H1 (cell line): Measurements from ENCODE around the gene MRTFB. TPM values are rescaled to one million over a fixed set of nuclear protein-coding genes. Genes with fewer than 3 reads are reported as not detected.

Experiments used
- CTCF ChIA-PET: fragments of 300-600 bp; sonication (Branson Sonifier 250); formaldehyde crosslinking; loops from one replicate; lab custom pipeline; 2021; ENCODE audit not compliant: partially characterized antibody; lab: Charles Lee
- POLR2A ChIA-PET: fragments of 300-600 bp; sonication (Branson Sonifier 250); formaldehyde crosslinking; loops from one replicate; lab custom pipeline; 2021; ENCODE audit warnings: inconsistent platforms; ENCODE audit not compliant: partially characterized antibody; lab: Charles Lee
- DNase-seq, 2 experiments: peaks; one replicate each; pipeline versions ENCODE4 v3.0.0 to v3.0.0-alpha.2; 2010 to 2022; ENCODE audit warnings: low spot score in 2 of 2, low read depth in 1 of 2, mixed read lengths in 1 of 2
- FAIRE-seq: peaks from 2 replicates; lab custom pipeline; 2011; peaks lifted over from hg19 to GRCh38; lab: Jason Lieb, UNC
- H2AFZ ChIP-seq: 2 replicates; pipeline ENCODE4 v1.8.1; 2012; ENCODE audit warnings: low read length, inconsistent platforms
- H2AK5ac ChIP-seq: 2 replicates; pipeline ENCODE4 v1.6.1; 2013; ENCODE audit warnings: low read depth, low read length
- H2BK120ac ChIP-seq: replicated peaks from 2 replicates; pipeline ENCODE3; 2013; ENCODE audit warnings: low read depth, low read length, inconsistent platforms
- H2BK12ac ChIP-seq: 2 replicates; pipeline ENCODE4 v1.6.1; 2013; ENCODE audit warnings: low read depth, low read length
- H2BK15ac ChIP-seq: 2 replicates; pipeline ENCODE4 v1.6.1; 2013; ENCODE audit warnings: low read length
- H2BK20ac ChIP-seq: 2 replicates; pipeline ENCODE4 v1.6.1; 2013; ENCODE audit warnings: low read length
- H2BK5ac ChIP-seq: 2 replicates; pipeline ENCODE4 v1.6.1; 2013; ENCODE audit warnings: low read depth, low read length
- H3K14ac ChIP-seq: 2 replicates; pipeline ENCODE4 v1.6.1; 2013; ENCODE audit warnings: inconsistent platforms; ENCODE audit not compliant: insufficient read length
- H3K18ac ChIP-seq: 2 replicates; pipeline ENCODE4 v1.6.1; 2013; ENCODE audit warnings: low read length; ENCODE audit errors: extremely low read depth
- H3K23ac ChIP-seq: 2 replicates; pipeline ENCODE4 v1.6.1; 2013; ENCODE audit warnings: inconsistent platforms; ENCODE audit not compliant: insufficient read length
- H3K23me2 ChIP-seq: 2 replicates; pipeline ENCODE4 v1.6.1; 2013; ENCODE audit warnings: low read depth, low read length
- H3K27ac ChIP-seq: 2 replicates; pipeline ENCODE4 v1.6.1; 2011; ENCODE audit warnings: low read depth, low read length, inconsistent platforms
- H3K27me3 ChIP-seq, 4 experiments: replicated peaks in 1 of 4; 1 replicate in 1 of 4; 2 replicates in 3 of 4; pipeline versions ENCODE4 v1.6.1 to v1.8.1; 2011 to 2013; ENCODE audit warnings: low read length in 3 of 4, mild to moderate bottlenecking in 3 of 4, inconsistent platforms in 2 of 4, mixed read lengths in 2 of 4, moderate library complexity in 1 of 4; ENCODE audit not compliant: control insufficient read depth in 3 of 4, insufficient read depth in 3 of 4; ENCODE audit errors: extremely low read depth in 1 of 4
- H3K36me3 ChIP-seq, 4 experiments: 2 replicates each; pipeline versions ENCODE4 v1.6.1 to v1.8.1; 2011 to 2013; ENCODE audit warnings: mild to moderate bottlenecking in 4 of 4, low read length in 3 of 4, moderate library complexity in 2 of 4, control low read depth in 1 of 4, inconsistent platforms in 1 of 4; ENCODE audit not compliant: insufficient read depth in 4 of 4, control insufficient read depth in 2 of 4
- H3K4ac ChIP-seq: replicated peaks from 2 replicates; pipeline ENCODE3; 2013; ENCODE audit warnings: low read length, low read depth, mixed read lengths, inconsistent platforms; ENCODE audit not compliant: insufficient read length
- H3K4me1 ChIP-seq, 4 experiments: replicated peaks in 1 of 4; 1 replicate in 1 of 4; 2 replicates in 3 of 4; pipeline versions ENCODE4 v1.6.1 to v1.8.1; 2011 to 2013; ENCODE audit warnings: low read length in 3 of 4, inconsistent platforms in 2 of 4, mixed read lengths in 1 of 4; ENCODE audit not compliant: insufficient read depth in 4 of 4, control insufficient read depth in 3 of 4
- H3K4me2 ChIP-seq, 2 experiments: 2 replicates each; pipeline versions ENCODE4 v1.6.1 to v1.8.1; 2011 to 2013; ENCODE audit warnings: low read depth in 2 of 2, low read length in 2 of 2, control low read depth in 1 of 2, inconsistent platforms in 1 of 2, mild to moderate bottlenecking in 1 of 2; ENCODE audit not compliant: insufficient read depth in 1 of 2
- H3K4me3 ChIP-seq, 4 experiments: fragments of 200-600, 300-600 bp in 1 of 4; sonication (generic), shearing (Covaris generic), sonication (Bioruptor Twin) in 1 of 4; 2 replicates each; pipeline versions ENCODE4 v1.5.1 to v1.8.1; 2011 to 2016; ENCODE audit warnings: low read length in 4 of 4, low read depth in 3 of 4, control low read depth in 2 of 4, inconsistent platforms in 2 of 4, mild to moderate bottlenecking in 2 of 4, mixed read lengths in 1 of 4, moderate library complexity in 1 of 4; ENCODE audit not compliant: insufficient read depth in 2 of 4; ENCODE audit errors: extremely low read depth in 1 of 4
- H3K56ac ChIP-seq: replicated peaks from 2 replicates; pipeline ENCODE3; 2013; ENCODE audit warnings: low read depth, mild to moderate bottlenecking, mixed read lengths, low read length, inconsistent platforms; ENCODE audit not compliant: insufficient read length
- H3K79me1 ChIP-seq: 2 replicates; pipeline ENCODE4 v1.6.1; 2013; ENCODE audit warnings: low read depth, low read length, control low read depth
- H3K79me2 ChIP-seq, 2 experiments: 2 replicates each; pipeline versions ENCODE4 v1.6.1 to v1.8.1; 2012 to 2013; ENCODE audit warnings: low read length in 2 of 2, mild to moderate bottlenecking in 2 of 2, inconsistent platforms in 1 of 2; ENCODE audit not compliant: insufficient read depth in 2 of 2, control insufficient read depth in 1 of 2
- H3K9ac ChIP-seq, 4 experiments: replicated peaks in 1 of 4; 1 replicate in 1 of 4; 2 replicates in 3 of 4; pipeline versions ENCODE4 v1.6.1 to v1.8.1; 2011 to 2013; ENCODE audit warnings: low read depth in 3 of 4, low read length in 3 of 4, control low read depth in 2 of 4, mild to moderate bottlenecking in 2 of 4, moderate library complexity in 2 of 4, inconsistent platforms in 1 of 4; ENCODE audit errors: extremely low read depth in 1 of 4
- H3K9me3 ChIP-seq, 2 experiments: 2 replicates each; pipeline versions ENCODE4 v1.6.1 to v1.8.1; 2012 to 2013; ENCODE audit warnings: mild to moderate bottlenecking in 2 of 2, moderate library complexity in 2 of 2, control low read depth in 1 of 2, inconsistent platforms in 1 of 2, low read depth in 1 of 2, low read length in 1 of 2, mixed read lengths in 1 of 2; ENCODE audit not compliant: insufficient read depth in 2 of 2
- H4K20me1 ChIP-seq, 2 experiments: replicated peaks in 1 of 2; 2 replicates each; pipeline versions ENCODE3 to v1.8.1; 2011 to 2013; ENCODE audit warnings: inconsistent platforms in 2 of 2, low read length in 2 of 2, mild to moderate bottlenecking in 1 of 2; ENCODE audit not compliant: insufficient read depth in 2 of 2, control insufficient read depth in 1 of 2
- H4K5ac ChIP-seq: 2 replicates; pipeline ENCODE4 v1.6.1; 2013; ENCODE audit warnings: low read length, low read depth, mixed read lengths, inconsistent platforms; ENCODE audit not compliant: insufficient read length
- H4K8ac ChIP-seq: 2 replicates; pipeline ENCODE4 v1.8.0; 2013; ENCODE audit warnings: mild to moderate bottlenecking, moderate library complexity, low read length, inconsistent platforms; ENCODE audit not compliant: insufficient read depth; ENCODE audit errors: extremely low read depth
- H4K91ac ChIP-seq: replicated peaks from 2 replicates; pipeline ENCODE3; 2013; ENCODE audit warnings: low read length, mixed read lengths, inconsistent platforms; ENCODE audit not compliant: insufficient read length
- ASH2L ChIP-seq: fragments of 200-600, 300-600 bp; sonication (generic); IDR thresholded peaks from one replicate; pipeline ENCODE4 v1.7.1; 2017; ENCODE audit warnings: low read length
- BCL11A ChIP-seq, 2 experiments: IDR thresholded peaks; one replicate each; pipeline ENCODE4 v1.6.1; 2011; ENCODE audit warnings: low read depth in 2 of 2, low read length in 2 of 2, mild to moderate bottlenecking in 2 of 2
- HDAC2 ChIP-seq, 2 experiments: fragments of 300-600 bp in 1 of 2; sonication (generic) in 1 of 2; IDR thresholded peaks; 2 replicates each; pipeline ENCODE4 v1.6.1; 2011 to 2012; ENCODE audit warnings: low read depth in 2 of 2, low read length in 2 of 2, mild to moderate bottlenecking in 2 of 2, moderate library complexity in 2 of 2, borderline replicate concordance in 1 of 2, inconsistent platforms in 1 of 2
- KDM4A ChIP-seq: IDR thresholded peaks from one replicate; pipeline ENCODE4 v1.7.1; 2012; ENCODE audit warnings: low read depth, mild to moderate bottlenecking, moderate library complexity, low read length, inconsistent platforms; ENCODE audit not compliant: severe bottlenecking
- NRF1 ChIP-seq: IDR thresholded peaks from 2 replicates; pipeline ENCODE4 v1.6.1; 2011; ENCODE audit warnings: mild to moderate bottlenecking, low read depth, low read length, improper control_type of control experiment
- RAD21 ChIP-seq, 2 experiments: IDR thresholded peaks in 1 of 2; conservative IDR thresholded peaks in 1 of 2; 2 replicates each; pipeline ENCODE4 v1.6.1; 2011; ENCODE audit warnings: low read depth in 2 of 2, low read length in 2 of 2, improper control_type of control experiment in 1 of 2, inconsistent platforms in 1 of 2, mild to moderate bottlenecking in 1 of 2, moderate library complexity in 1 of 2
- RNF2 ChIP-seq: fragments of 200-900, 300-1000 bp; sonication (generic); IDR thresholded peaks from 2 replicates; pipeline ENCODE4 v1.7.1; 2016; ENCODE audit warnings: borderline replicate concordance, low read depth, mild to moderate bottlenecking, antibody characterized with exemption, low read length; ENCODE audit not compliant: poor library complexity, severe bottlenecking; ENCODE audit errors: missing control alignments
- RXRA ChIP-seq: IDR thresholded peaks from 2 replicates; pipeline ENCODE4 v1.6.1; 2011; ENCODE audit warnings: low read depth, mild to moderate bottlenecking, low read length, moderate library complexity; ENCODE audit not compliant: insufficient read depth
- WGBS, 2 experiments: shearing (Covaris generic) in 1 of 2; methylation state at CpG; one replicate each; pipeline versions ENCODE4 v1.1.6 to v1.1.7; 2013 to 2015; ENCODE audit warnings: low lambda C conversion rate in 2 of 2, mixed read lengths in 2 of 2, inconsistent platforms in 1 of 2, low coverage in 1 of 2, missing lambda C conversion rate in 1 of 2; ENCODE audit not compliant: insufficient replicate concordance in 2 of 2, insufficient coverage in 1 of 2, insufficient read length in 1 of 2; ENCODE audit errors: extremely low coverage in 1 of 2, missing lambda C conversion rate in 1 of 2; 5-methylcytosine and 5-hydroxymethylcytosine counted together
- polyA plus RNA-seq, 7 experiments: library from polyadenylated mRNA; depleted of rRNA in 3 of 7; stranded (reverse) in 5 of 7; unstranded in 2 of 7; fragments of >200 nt in 5 of 7; fragments of 200-250 nt in 2 of 7; gene quantifications; 1 replicate in 5 of 7; 2 replicates in 1 of 7; 4 replicates in 1 of 7; pipeline versions ENCODE4 v1.2.1 to v1.2.3, GENCODE V29; 2011 to 2013; ENCODE audit warnings: missing spikeins in 2 of 7, mixed read lengths in 2 of 7
- total RNA-seq: library from RNA; stranded (reverse); fragmentation: NEBNext Ultra II Directional; extraction: Animal tissue kit (Norgen Biotek cat#: 25700); gene quantifications from 2 replicates; pipeline ENCODE4 v1.2.1, GENCODE V29; 2021
- TF ChIP-seq, protein P1 (sequence below): IDR thresholded peaks from 2 replicates; pipeline ENCODE4 v1.6.1; 2011; ENCODE audit warnings: low read length, improper control_type of control experiment

The MRTFB gene
- total and polyA plus RNA-seq, 2 of the 8 experiments (the other 6 are each of a cell fraction or from before 2014, with no cell fraction given), result 13.5 to 34.9 TPM

DNA sequence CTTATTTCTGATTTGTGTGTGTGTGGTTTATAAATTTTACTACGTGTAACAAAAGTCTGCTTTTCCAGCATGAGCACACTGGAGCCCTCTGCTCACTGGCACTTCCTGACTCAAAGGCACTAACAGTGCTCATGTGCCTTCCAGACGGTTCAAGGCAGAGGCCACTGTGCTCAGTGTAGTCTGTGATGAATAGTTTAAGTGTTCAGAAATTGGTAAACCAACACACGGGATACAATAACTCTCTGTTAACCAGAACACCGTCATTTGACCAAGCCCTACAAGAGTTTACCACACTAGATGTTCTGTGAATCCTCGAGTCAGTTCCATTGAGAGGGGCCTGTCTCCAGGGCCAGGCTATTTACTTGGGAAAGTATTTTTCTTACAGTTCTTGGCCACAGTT is 191.9 kb downstream of the MRTFB start:
- no peak overlapping the region for H3K4me3 ChIP-seq
- CTCF ChIA-PET, result interaction anchor here (0.9 to 1.4 kb wide), 2 partner anchors 13 to 288 kb away, joined by 3 to 5 read pairs; no protein-coding TSS in a partner anchor
- no peak overlapping the region for H4K8ac ChIP-seq
- H3K9ac ChIP-seq, result no peak overlapping the region
- FAIRE-seq (no peak), DNase-seq (no peak)
- H3K27me3 ChIP-seq, result no peaks in the 10 kb centered on the region
- H3K14ac ChIP-seq, result no peak overlapping the region
- no peaks in the 10 kb centered on the region for H3K23me2 ChIP-seq
- no peaks in the 10 kb centered on the region for H3K4me1 ChIP-seq
- peaks cover 0 to 3% of the 10 kb centered on the region in 2 experiments for H4K20me1 ChIP-seq
- no peak overlapping the region for H2BK15ac ChIP-seq
- no peak overlapping the region for H2BK20ac ChIP-seq
- WGBS, 2 experiments, result 91% methylated on average over 5 of the region's 5 CpGs; no CpG with 5 or more reads in 1 of the 2 experiments
- H3K4ac ChIP-seq, result no peak overlapping the region
- H3K79me1 ChIP-seq, result no peaks in the 10 kb centered on the region
- no peak overlapping the region for H3K27ac ChIP-seq
- H2BK12ac ChIP-seq, result no peak overlapping the region
- POLR2A ChIA-PET, result no interaction called here
- H2BK5ac ChIP-seq, result no peak overlapping the region
- H3K18ac ChIP-seq, result no peak overlapping the region
- H2BK120ac ChIP-seq, result no peak overlapping the region
- H3K36me3 ChIP-seq, result peaks cover 7 to 57% (median 30%) of the 10 kb centered on the region in 4 experiments
- no peaks in the 10 kb centered on the region for H3K79me2 ChIP-seq
- H4K5ac ChIP-seq, result no peak overlapping the region
- H4K91ac ChIP-seq, result no peak overlapping the region
- no peak overlapping the region for H2AK5ac ChIP-seq
- no peak overlapping the region for H3K56ac ChIP-seq
- H3K9me3 ChIP-seq, result no peaks in the 10 kb centered on the region
- no peak overlapping the region for H3K4me2 ChIP-seq
- H2AFZ ChIP-seq, result no peak overlapping the region
- H3K23ac ChIP-seq, result no peak overlapping the region
- TF ChIP-seq HDAC2 (IDR thresholded peaks at IDR 0.05; ENCODE audit: borderline replicate concordance in 1 of 2, low read depth in 2 of 2, low read length in 2 of 2), result no peak
- TF ChIP-seq, protein P1, sequence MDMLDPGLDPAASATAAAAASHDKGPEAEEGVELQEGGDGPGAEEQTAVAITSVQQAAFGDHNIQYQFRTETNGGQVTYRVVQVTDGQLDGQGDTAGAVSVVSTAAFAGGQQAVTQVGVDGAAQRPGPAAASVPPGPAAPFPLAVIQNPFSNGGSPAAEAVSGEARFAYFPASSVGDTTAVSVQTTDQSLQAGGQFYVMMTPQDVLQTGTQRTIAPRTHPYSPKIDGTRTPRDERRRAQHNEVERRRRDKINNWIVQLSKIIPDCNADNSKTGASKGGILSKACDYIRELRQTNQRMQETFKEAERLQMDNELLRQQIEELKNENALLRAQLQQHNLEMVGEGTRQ, result no peak
- no peak for TF ChIP-seq RAD21 (IDR thresholded peaks at IDR 0.05 in 1 of 2, conservative IDR thresholded peaks at IDR 0.05 in 1 of 2; ENCODE audit: low read depth in 2 of 2, low read length in 2 of 2)
- TF ChIP-seq NRF1, result no peak
- no peak for TF ChIP-seq KDM4A
- no peak for TF ChIP-seq RXRA
- no peak for TF ChIP-seq BCL11A (IDR thresholded peaks at IDR 0.05; ENCODE audit: low read depth in 2 of 2, low read length in 2 of 2)
- no peak for TF ChIP-seq ASH2L
- no peak for TF ChIP-seq RNF2
